Vagina (tissue), 2 donors: Measurements from ENCODE around the gene RANBP3L. TPM values are rescaled to one million over a fixed set of nuclear protein-coding genes. Genes with fewer than 3 reads are reported as not detected.

Experiments
- DNase-seq, 2 donors: peaks; one replicate each; pipeline ENCODE4 v3.0.0-alpha.2; 2017; ENCODE audit errors: extremely low spot score in 2 of 2
- H3K27ac ChIP-seq: fragments of 200-600 bp; sonication (generic); one replicate; pipeline ENCODE4 v1.5.1; 2019
- H3K27me3 ChIP-seq: fragments of 200-600 bp; sonication (generic); one replicate; pipeline ENCODE4 v1.5.1; 2019
- H3K36me3 ChIP-seq, 2 donors: fragments of 200-600 bp; sonication (generic); one replicate each; pipeline ENCODE4 v1.5.1; 2017 to 2019
- H3K4me1 ChIP-seq: fragments of 200-600 bp; sonication (generic); one replicate; pipeline ENCODE4 v1.5.1; 2019
- H3K4me3 ChIP-seq, 2 donors: fragments of 200-600 bp; sonication (generic); 1 replicate in 1 of 2; 2 replicates in 1 of 2; pipeline ENCODE4 v1.5.1; 2016 to 2019
- H3K9me3 ChIP-seq: fragments of 200-600 bp; sonication (generic); one replicate; pipeline ENCODE4 v1.5.1; 2019
- POLR2A ChIP-seq, 2 donors: fragments of 450-650 bp; IDR thresholded peaks; one replicate each; pipeline ENCODE4 v1.6.1; 2017; ENCODE audit warnings: antibody characterized with exemption in 2 of 2, mild to moderate bottlenecking in 2 of 2, moderate library complexity in 2 of 2
- POLR2AphosphoS5 ChIP-seq, 2 donors: sonication (generic); formaldehyde crosslinking; IDR thresholded peaks; one replicate each; pipeline ENCODE4 v1.9.0; 2017; ENCODE audit warnings: antibody characterized with exemption in 2 of 2, mild to moderate bottlenecking in 2 of 2, low read depth in 1 of 2; ENCODE audit not compliant: insufficient read depth in 1 of 2
- intact Hi-C: fragments of 100-400 bp; cut with DNase I; formaldehyde crosslinking; loops from one replicate; pipeline ENCODE4 v1.15.1; 2023
- total RNA-seq: library from RNA; depleted of rRNA; stranded (reverse); fragments of >200 nt; gene quantifications from one replicate; pipeline ENCODE4 v1.2.3, GENCODE V29; 2016
- TF ChIP-seq, protein P1 (sequence below), 3 experiments: fragments of 450-650 bp in 2 of 3; fragments of 200-600 bp in 1 of 3; sonication (generic) in 1 of 3; IDR thresholded peaks; one replicate each; pipeline ENCODE4 v1.5.1; 2017 to 2019; ENCODE audit warnings: antibody characterized with exemption in 3 of 3, mild to moderate bottlenecking in 2 of 3, moderate library complexity in 2 of 3

The RANBP3L gene
- total RNA-seq, 1 donor from 2014 or later, result 3.2 TPM

DNA sequence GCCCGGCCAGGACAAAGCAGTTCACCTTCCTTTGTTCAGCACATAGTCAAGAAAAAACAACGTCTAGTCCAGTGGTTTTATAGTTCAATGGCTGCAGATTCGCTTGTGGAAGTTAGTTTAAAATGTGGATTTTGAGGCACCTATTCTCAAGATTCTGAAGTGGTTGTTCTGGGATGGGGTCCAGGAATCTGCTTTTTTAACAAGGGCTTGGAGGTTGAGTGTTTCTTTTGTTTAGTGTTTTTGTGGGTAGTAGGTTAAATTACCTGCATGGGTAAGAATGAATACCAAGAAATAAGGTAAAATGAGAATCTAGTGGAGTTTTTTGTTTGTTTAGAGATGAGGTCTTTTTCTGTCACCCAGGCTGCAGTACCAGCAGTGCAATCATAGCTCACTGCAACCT is 31.5 kb downstream of the RANBP3L start:
- no peaks in the 10 kb centered on the region for H3K27me3 ChIP-seq
- H3K9me3 ChIP-seq, result no peaks in the 10 kb centered on the region
- H3K27ac ChIP-seq, result no peak overlapping the region
- H3K4me1 ChIP-seq, result no peaks in the 10 kb centered on the region
- TF ChIP-seq POLR2A (IDR thresholded peaks at IDR 0.05), result no peak
- TF ChIP-seq, protein P1, sequence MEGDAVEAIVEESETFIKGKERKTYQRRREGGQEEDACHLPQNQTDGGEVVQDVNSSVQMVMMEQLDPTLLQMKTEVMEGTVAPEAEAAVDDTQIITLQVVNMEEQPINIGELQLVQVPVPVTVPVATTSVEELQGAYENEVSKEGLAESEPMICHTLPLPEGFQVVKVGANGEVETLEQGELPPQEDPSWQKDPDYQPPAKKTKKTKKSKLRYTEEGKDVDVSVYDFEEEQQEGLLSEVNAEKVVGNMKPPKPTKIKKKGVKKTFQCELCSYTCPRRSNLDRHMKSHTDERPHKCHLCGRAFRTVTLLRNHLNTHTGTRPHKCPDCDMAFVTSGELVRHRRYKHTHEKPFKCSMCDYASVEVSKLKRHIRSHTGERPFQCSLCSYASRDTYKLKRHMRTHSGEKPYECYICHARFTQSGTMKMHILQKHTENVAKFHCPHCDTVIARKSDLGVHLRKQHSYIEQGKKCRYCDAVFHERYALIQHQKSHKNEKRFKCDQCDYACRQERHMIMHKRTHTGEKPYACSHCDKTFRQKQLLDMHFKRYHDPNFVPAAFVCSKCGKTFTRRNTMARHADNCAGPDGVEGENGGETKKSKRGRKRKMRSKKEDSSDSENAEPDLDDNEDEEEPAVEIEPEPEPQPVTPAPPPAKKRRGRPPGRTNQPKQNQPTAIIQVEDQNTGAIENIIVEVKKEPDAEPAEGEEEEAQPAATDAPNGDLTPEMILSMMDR (IDR thresholded peaks at IDR 0.05), result no peak
- TF ChIP-seq POLR2AphosphoS5 (IDR thresholded peaks at IDR 0.05; ENCODE audit: insufficient read depth in 1 of 2, low read depth in 1 of 2), result no peak
- H3K36me3 ChIP-seq, result no peaks in the 10 kb centered on the region
- DNase-seq, result no peak
- intact Hi-C loops, result no loop called here
- no peak overlapping the region for H3K4me3 ChIP-seq

DNA sequence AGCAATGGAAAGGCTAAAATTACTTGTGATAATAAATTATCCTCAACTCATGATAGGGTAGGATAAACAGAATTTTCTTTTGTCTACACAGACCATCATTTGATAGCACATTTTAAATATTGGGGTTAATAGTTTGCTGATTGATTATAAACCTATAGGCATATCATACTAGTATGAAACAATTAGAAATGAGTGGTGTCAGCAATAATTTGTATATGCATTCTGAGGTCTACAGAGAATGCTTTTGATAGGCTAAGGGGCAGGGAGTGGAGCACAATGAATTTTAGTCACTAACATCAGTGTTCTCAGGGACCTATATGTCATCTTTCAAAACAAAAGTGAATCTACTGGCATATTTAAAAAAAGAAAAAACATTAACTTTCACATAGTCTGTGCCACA is 32.2 kb downstream of the RANBP3L start:
- H3K36me3 ChIP-seq, result no peaks in the 10 kb centered on the region
- no peak for DNase-seq
- H3K4me3 ChIP-seq, result no peak overlapping the region
- TF ChIP-seq, protein P1 (IDR thresholded peaks at IDR 0.05), result no peak
- TF ChIP-seq POLR2A (IDR thresholded peaks at IDR 0.05) (no peak), POLR2AphosphoS5 (IDR thresholded peaks at IDR 0.05; ENCODE audit: insufficient read depth in 1 of 2, low read depth in 1 of 2) (no peak)
- intact Hi-C loops, result no loop called here
- H3K27me3 ChIP-seq, result no peaks in the 10 kb centered on the region
- H3K27ac ChIP-seq, result no peak overlapping the region
- H3K9me3 ChIP-seq, result no peaks in the 10 kb centered on the region
- H3K4me1 ChIP-seq, result no peaks in the 10 kb centered on the region

DNA sequence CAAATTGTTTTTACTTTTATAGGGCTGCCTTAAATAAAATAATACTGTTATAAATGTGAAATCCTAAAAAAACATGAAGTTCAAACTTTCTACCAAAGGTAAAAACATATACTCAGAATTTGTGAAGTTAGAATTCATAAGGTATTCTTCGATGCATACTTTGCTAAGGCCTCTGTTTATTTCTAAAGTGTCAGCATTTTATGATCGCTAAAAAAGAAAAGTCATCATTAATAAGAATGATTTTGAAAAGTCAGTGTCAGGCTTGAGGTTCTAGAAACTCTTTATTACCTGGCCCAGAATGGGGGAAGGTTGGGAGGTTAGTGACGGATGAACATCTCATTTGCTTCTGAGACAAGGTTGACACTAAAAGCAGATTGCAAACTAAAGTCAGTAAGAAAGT is 33.8 kb downstream of the RANBP3L start:
- TF ChIP-seq POLR2AphosphoS5 (IDR thresholded peaks at IDR 0.05; ENCODE audit: insufficient read depth in 1 of 2, low read depth in 1 of 2), result no peak
- TF ChIP-seq, protein P1 (IDR thresholded peaks at IDR 0.05), result no peak
- TF ChIP-seq POLR2A (IDR thresholded peaks at IDR 0.05), result no peak

DNA sequence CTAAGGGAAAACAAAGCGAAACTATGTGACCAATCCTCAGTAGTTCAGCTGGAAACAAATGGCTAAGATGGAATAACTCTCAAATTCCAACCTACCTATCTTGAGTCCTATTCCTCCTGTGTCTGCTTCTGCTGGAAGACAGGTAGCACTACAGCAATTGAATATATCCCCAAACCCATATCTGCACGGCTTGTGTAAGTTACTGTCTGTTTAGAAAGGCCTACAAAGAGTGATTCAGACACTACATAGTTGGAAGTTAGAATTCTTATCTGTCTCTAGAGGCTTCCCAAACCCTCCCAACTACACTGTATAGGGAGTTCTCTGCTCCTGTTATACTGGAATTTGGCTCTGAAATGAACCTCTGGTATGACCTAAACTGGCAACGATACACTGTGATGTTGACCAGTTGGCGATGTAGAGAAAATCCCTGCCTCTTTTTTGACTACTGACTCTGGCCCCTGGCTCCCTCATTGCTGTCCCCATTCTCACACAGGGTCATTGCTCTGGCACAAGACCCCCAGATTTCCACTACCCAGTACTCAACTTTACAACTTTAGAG is 37.4 kb downstream of the RANBP3L start:
- Histone ChIP-seq H3K27ac (no peak overlapping the region), H3K4me1 (no peaks in the 10 kb centered on the region), H3K27me3 (no peaks in the 10 kb centered on the region), H3K36me3 (no peaks in the 10 kb centered on the region), H3K9me3 (no peaks in the 10 kb centered on the region), H3K4me3 (no peak overlapping the region)
- no peak for DNase-seq
- intact Hi-C loops, result no loop called here
- TF ChIP-seq POLR2AphosphoS5 (IDR thresholded peaks at IDR 0.05; ENCODE audit: insufficient read depth in 1 of 2, low read depth in 1 of 2) (no peak), POLR2A (IDR thresholded peaks at IDR 0.05) (no peak)
- TF ChIP-seq, protein P1 (IDR thresholded peaks at IDR 0.05), result no peak

More for the DNA sequence above, 33.8 kb downstream of the RANBP3L start:
- no peak overlapping the region for H3K27ac ChIP-seq
- H3K4me3 ChIP-seq, result no peak overlapping the region
- intact Hi-C loops, result no loop called here
- no peaks in the 10 kb centered on the region for H3K36me3 ChIP-seq
- H3K27me3 ChIP-seq, result no peaks in the 10 kb centered on the region
- H3K9me3 ChIP-seq, result no peaks in the 10 kb centered on the region
- no peaks in the 10 kb centered on the region for H3K4me1 ChIP-seq
- DNase-seq, result no peak

DNA sequence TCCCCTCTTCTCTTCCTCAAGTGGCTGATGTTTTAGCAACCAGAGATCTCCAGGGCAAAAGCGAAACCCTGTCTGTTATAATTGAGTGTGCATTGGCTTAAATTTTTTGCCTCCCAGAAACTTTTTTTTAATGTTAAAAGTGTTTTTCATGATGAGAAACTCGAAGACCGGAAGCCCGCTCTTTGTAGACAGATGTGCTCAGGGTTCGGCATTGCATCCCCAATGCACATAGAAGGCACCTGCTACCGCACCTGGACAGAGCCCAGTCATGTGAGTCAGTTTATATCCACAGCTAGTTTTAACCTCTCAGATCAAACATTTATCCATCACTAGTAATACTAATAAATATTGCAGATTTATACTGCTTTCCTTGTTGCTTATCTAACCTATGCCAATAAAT is 40.5 kb downstream of the RANBP3L start:
- H3K36me3 ChIP-seq, result no peaks in the 10 kb centered on the region
- no peaks in the 10 kb centered on the region for H3K9me3 ChIP-seq
- no peak overlapping the region for H3K27ac ChIP-seq
- TF ChIP-seq POLR2AphosphoS5 (IDR thresholded peaks at IDR 0.05; ENCODE audit: insufficient read depth in 1 of 2, low read depth in 1 of 2) (no peak), POLR2A (IDR thresholded peaks at IDR 0.05) (no peak)
- TF ChIP-seq, protein P1 (IDR thresholded peaks at IDR 0.05), result no peak
- no peak for DNase-seq
- no peak overlapping the region for H3K4me3 ChIP-seq
- no peaks in the 10 kb centered on the region for H3K27me3 ChIP-seq
- intact Hi-C loops, result no loop called here
- no peaks in the 10 kb centered on the region for H3K4me1 ChIP-seq
